ENCODE measurements around the gene MORC3. TPM values are rescaled to one million over a fixed set of nuclear protein-coding genes. Genes with fewer than 3 reads are reported as not detected.

MORC3 gene
- total and polyA plus RNA-seq, 12 donors, result 5.5 to 21.2 (median 16.0) TPM

DNA sequence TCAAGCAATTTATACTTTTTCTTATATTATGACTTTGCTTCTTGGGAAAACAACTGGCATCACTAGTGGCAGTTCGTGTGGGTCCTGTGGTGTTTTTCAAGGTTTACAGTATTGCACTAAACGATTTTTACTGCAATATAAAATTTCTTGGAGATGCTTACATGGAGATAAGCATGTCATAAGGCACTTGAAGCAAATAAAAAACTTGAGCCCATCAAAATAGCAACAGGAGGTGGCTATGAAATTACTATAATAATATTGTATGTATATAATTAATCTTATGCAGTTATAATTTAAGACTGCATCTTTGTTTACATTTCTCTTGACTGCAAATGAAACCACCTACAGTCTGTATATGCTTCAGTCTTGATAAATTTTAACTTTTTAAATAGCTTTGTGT lies 35.9 kb downstream of the MORC3 start:
- ATAC-seq (no peak), DNase-seq (no peak)
- intact Hi-C loops (cut with DNase I), result no loop called here
- Histone ChIP-seq H3K4me3 (no peak overlapping the region), H3K9me3 (no peaks in the 10 kb centered on the region), H3K27ac (no peak overlapping the region), H3K36me3 (peaks cover 0 to 98% (median 59%) of the 10 kb centered on the region in 9 donors), H3K27me3 (no peaks in the 10 kb centered on the region), H3K4me1 (no peaks in the 10 kb centered on the region)
- 69 to 77% methylated on average over 2 of the region's 2 CpGs for WGBS, 2 donors
- TF ChIP-seq, protein P1, sequence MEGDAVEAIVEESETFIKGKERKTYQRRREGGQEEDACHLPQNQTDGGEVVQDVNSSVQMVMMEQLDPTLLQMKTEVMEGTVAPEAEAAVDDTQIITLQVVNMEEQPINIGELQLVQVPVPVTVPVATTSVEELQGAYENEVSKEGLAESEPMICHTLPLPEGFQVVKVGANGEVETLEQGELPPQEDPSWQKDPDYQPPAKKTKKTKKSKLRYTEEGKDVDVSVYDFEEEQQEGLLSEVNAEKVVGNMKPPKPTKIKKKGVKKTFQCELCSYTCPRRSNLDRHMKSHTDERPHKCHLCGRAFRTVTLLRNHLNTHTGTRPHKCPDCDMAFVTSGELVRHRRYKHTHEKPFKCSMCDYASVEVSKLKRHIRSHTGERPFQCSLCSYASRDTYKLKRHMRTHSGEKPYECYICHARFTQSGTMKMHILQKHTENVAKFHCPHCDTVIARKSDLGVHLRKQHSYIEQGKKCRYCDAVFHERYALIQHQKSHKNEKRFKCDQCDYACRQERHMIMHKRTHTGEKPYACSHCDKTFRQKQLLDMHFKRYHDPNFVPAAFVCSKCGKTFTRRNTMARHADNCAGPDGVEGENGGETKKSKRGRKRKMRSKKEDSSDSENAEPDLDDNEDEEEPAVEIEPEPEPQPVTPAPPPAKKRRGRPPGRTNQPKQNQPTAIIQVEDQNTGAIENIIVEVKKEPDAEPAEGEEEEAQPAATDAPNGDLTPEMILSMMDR (IDR thresholded peaks at IDR 0.05), result no peak

DNA sequence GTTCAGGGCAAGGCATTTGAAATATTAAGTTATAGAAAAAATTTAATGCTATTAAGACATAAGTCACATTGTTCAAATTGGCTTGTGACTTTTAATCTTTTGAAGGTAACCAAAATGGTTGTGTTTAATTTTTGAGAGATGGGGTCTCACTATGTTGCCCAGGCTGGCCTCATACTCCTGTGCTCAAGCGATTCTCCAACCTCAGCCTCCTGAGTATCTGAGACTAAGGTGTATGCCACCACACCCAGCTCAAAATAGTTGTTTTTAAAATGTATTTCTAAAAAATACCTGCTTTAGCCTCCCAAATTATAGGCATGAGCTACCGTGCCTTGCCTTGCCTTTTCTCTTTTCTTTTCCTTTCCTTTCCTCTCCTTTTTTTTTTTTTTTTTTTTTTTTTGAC lies 39.2 kb downstream of the MORC3 start:
- WGBS, 2 donors, result 95 to 100% methylated on average over 2 of the region's 2 CpGs
- H3K27me3 ChIP-seq, result no peaks in the 10 kb centered on the region
- no peak overlapping the region for H3K27ac ChIP-seq
- TF ChIP-seq, protein P1 (IDR thresholded peaks at IDR 0.05), result no peak
- H3K9me3 ChIP-seq, result no peaks in the 10 kb centered on the region
- no peak for DNase-seq
- intact Hi-C loops (cut with DNase I), result no loop called here
- no peaks in the 10 kb centered on the region for H3K4me1 ChIP-seq
- no peak overlapping the region for H3K4me3 ChIP-seq
- ATAC-seq, result no peak
- peaks cover 0 to 100% (median 70%) of the 10 kb centered on the region in 9 donors for H3K36me3 ChIP-seq

DNA sequence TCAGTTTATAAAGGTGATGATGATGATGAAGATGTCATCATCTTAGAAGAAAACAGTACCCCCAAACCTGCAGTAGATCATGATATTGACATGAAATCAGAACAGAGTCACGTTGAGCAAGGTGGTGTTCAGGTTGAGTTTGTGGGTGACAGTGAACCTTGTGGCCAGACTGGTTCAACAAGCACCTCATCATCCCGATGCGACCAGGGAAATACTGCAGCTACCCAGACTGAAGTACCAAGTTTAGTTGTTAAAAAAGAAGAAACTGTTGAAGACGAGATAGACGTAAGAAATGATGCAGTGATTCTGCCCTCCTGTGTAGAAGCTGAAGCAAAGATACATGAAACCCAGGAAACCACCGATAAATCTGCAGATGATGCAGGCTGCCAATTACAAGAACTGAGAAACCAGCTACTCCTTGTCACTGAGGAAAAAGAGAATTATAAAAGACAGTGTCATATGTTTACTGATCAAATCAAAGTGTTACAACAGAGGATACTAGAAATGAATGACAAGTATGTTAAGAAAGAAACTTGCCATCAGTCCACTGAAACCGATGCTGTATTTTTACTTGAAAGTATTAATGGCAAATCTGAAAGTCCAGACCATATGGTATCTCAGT lies 49.2 kb downstream of the MORC3 start:
- H3K27me3 ChIP-seq, result no peaks in the 10 kb centered on the region
- no peak for DNase-seq
- peaks cover 0 to 100% (median 79%) of the 10 kb centered on the region in 9 donors for H3K36me3 ChIP-seq
- no peaks in the 10 kb centered on the region for H3K9me3 ChIP-seq
- H3K27ac ChIP-seq, result no peak overlapping the region
- WGBS, 2 donors, result 93 to 94% methylated on average over 7 of the region's 7 CpGs
- H3K4me1 ChIP-seq, result no peaks in the 10 kb centered on the region
- intact Hi-C loops (cut with DNase I), result no loop called here
- TF ChIP-seq, protein P1 (IDR thresholded peaks at IDR 0.05), result no peak
- no peak for ATAC-seq
- no peak overlapping the region for H3K4me3 ChIP-seq

DNA sequence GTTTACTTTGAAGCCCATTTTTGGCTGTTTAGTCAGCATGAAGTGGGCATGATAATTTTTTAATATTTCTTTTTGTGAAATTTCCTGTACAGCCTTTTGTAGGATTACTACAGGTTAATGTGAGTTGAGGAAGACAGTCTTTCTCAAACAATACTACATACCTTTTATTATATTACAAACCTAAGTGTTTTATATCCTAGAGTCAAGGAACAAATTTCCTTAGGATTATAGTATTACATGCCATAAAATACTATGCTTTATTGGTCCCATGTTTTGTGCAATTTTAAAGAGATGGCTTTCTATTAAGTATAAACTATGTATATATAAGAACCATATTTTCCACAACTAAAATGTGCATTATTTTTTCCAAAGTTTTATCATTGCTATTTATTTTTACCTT lies 56.0 kb downstream of the MORC3 start:
- DNase-seq, result no peak
- Histone ChIP-seq H3K9me3 (no peaks in the 10 kb centered on the region), H3K27ac (no peak overlapping the region), H3K36me3 (peaks cover 0 to 81% (median 54%) of the 10 kb centered on the region in 9 donors), H3K4me3 (no peak overlapping the region), H3K4me1 (peaks cover 0 to 5% (median 0%) of the 10 kb centered on the region in 9 donors), H3K27me3 (no peaks in the 10 kb centered on the region)
- TF ChIP-seq, protein P1 (IDR thresholded peaks at IDR 0.05), result no peak
- ATAC-seq, result no peak
- intact Hi-C loops (cut with DNase I), result no loop called here
